Endothelial cell of umbilical vein (primary cell): ENCODE data around the gene GNE. TPM values are rescaled to one million over a fixed set of nuclear protein-coding genes. Genes with fewer than 3 reads are reported as not detected.

ENCODE experiments used
- BruUV-seq: library from RNA; stranded (reverse); fragments of 400-500 nt; replicated peaks from 2 replicates; lab custom pipeline; 2021; lab: Mats Ljungman, UMichigan
- CTCF ChIA-PET: fragments of 300-600, 350-600 bp; sonication (Branson Sonifier 250); formaldehyde crosslinking; loops from one replicate; lab custom pipeline; 2021; ENCODE audit warnings: antibody characterized with exemption, inconsistent platforms; lab: Charles Lee
- POLR2A ChIA-PET: fragments of 300-600, 350-600 bp; sonication (Branson Sonifier 250); formaldehyde crosslinking; loops from one replicate; lab custom pipeline; 2021; ENCODE audit warnings: antibody characterized with exemption, inconsistent platforms; lab: Charles Lee
- DNase-seq: peaks from one replicate; pipeline ENCODE4 v3.0.0-alpha.2; 2011; ENCODE audit warnings: low read depth, low spot score
- FAIRE-seq: peaks from 2 replicates; lab custom pipeline; 2011; peaks lifted over from hg19 to GRCh38; lab: Jason Lieb, UNC
- H2AFZ ChIP-seq: 2 replicates; pipeline ENCODE4 v1.6.0; 2012; ENCODE audit warnings: low read depth, low read length, control low read depth, inconsistent platforms
- H3K27ac ChIP-seq: 2 replicates; pipeline ENCODE4 v1.5.1; 2011; ENCODE audit warnings: low read depth, mild to moderate bottlenecking, control low read depth, low read length, moderate library complexity; ENCODE audit not compliant: insufficient read depth
- H3K27me3 ChIP-seq, 2 experiments: 2 replicates each; pipeline versions ENCODE4 v1.6.0 to v1.6.1; 2011; ENCODE audit warnings: low read length in 2 of 2, mixed read lengths in 1 of 2; ENCODE audit not compliant: control insufficient read depth in 2 of 2, insufficient read depth in 2 of 2
- H3K36me3 ChIP-seq, 2 experiments: 2 replicates in 1 of 2; 3 replicates in 1 of 2; pipeline ENCODE4 v1.5.1; 2011; ENCODE audit warnings: low read length in 2 of 2, mild to moderate bottlenecking in 1 of 2, moderate library complexity in 1 of 2; ENCODE audit not compliant: control insufficient read depth in 2 of 2, insufficient read depth in 2 of 2; ENCODE audit errors: extremely low read depth in 1 of 2
- H3K4me1 ChIP-seq: 3 replicates; pipeline ENCODE4 v1.5.1; 2011; ENCODE audit warnings: mild to moderate bottlenecking, low read length; ENCODE audit not compliant: control insufficient read depth, insufficient read depth; ENCODE audit errors: extremely low read depth
- H3K4me2 ChIP-seq: 2 replicates; pipeline ENCODE4 v1.6.1; 2011; ENCODE audit warnings: low read length, control low read depth, mixed read lengths; ENCODE audit not compliant: insufficient read depth
- H3K4me3 ChIP-seq, 3 experiments: fragments of 200-600 bp in 1 of 3; sonication (generic), shearing (Covaris generic) in 1 of 3; replicated peaks in 1 of 3; 2 replicates each; pipeline ENCODE4 v1.5.1; 2011 to 2016; ENCODE audit warnings: control low read depth in 3 of 3, low read length in 3 of 3, mild to moderate bottlenecking in 2 of 3, inconsistent platforms in 1 of 3, low read depth in 1 of 3, moderate library complexity in 1 of 3; ENCODE audit not compliant: insufficient read depth in 1 of 3
- H3K79me2 ChIP-seq: 2 replicates; pipeline ENCODE4 v1.6.0; 2012; ENCODE audit warnings: low read length, inconsistent platforms; ENCODE audit not compliant: control insufficient read depth, insufficient read depth
- H3K9ac ChIP-seq: replicated peaks from 2 replicates; pipeline ENCODE3; 2011; ENCODE audit warnings: low read length, control low read depth; ENCODE audit not compliant: insufficient read depth; ENCODE audit errors: extremely low read depth
- H3K9me1 ChIP-seq: replicated peaks from 3 replicates; pipeline ENCODE4 v1.6.0; 2011; ENCODE audit warnings: mild to moderate bottlenecking, low read length; ENCODE audit not compliant: control insufficient read depth, insufficient read depth; ENCODE audit errors: extremely low read depth
- H3K9me3 ChIP-seq: replicated peaks from 2 replicates; pipeline ENCODE4 v1.5.1; 2012; ENCODE audit warnings: low read length, inconsistent platforms; ENCODE audit not compliant: control insufficient read depth, insufficient read depth
- H4K20me1 ChIP-seq: replicated peaks from 2 replicates; pipeline ENCODE3; 2011; ENCODE audit warnings: mild to moderate bottlenecking, low read length; ENCODE audit not compliant: control insufficient read depth, insufficient read depth; ENCODE audit errors: extremely low read depth
- EZH2 ChIP-seq: IDR thresholded peaks from 2 replicates; pipeline ENCODE4 v1.6.1; 2012; ENCODE audit warnings: borderline replicate concordance, low read depth, mild to moderate bottlenecking, moderate library complexity, low read length, inconsistent platforms; ENCODE audit not compliant: severe bottlenecking
- GATA2 ChIP-seq: IDR thresholded peaks from 2 replicates; pipeline ENCODE4 v1.7.0; 2011; ENCODE audit warnings: low read depth, mild to moderate bottlenecking, moderate library complexity, mixed read lengths, low read length; ENCODE audit not compliant: insufficient read length, insufficient read depth
- JUN ChIP-seq: IDR thresholded peaks from 2 replicates; pipeline ENCODE4 v1.6.1; 2011; ENCODE audit warnings: borderline replicate concordance, low read depth; ENCODE audit not compliant: insufficient read length, insufficient read depth
- MAX ChIP-seq: IDR thresholded peaks from 2 replicates; pipeline ENCODE4 v1.6.1; 2011; ENCODE audit not compliant: insufficient read depth, insufficient read length
- MYC ChIP-seq: IDR thresholded peaks from one replicate; pipeline ENCODE4 v1.6.1; 2011; ENCODE audit warnings: mild to moderate bottlenecking, low read depth, low read length
- dilution Hi-C: fragments of 300-500 bp; cut with MboI; formaldehyde crosslinking; loops from one replicate; pipeline ENCODE4 v1.15.0; 2019; ENCODE audit warnings: low sequenced_read_pairs; ENCODE audit not compliant: extremely low pct_ligation_motif_present
- intact Hi-C: fragments of 100-400 bp; cut with micrococcal nuclease; formaldehyde crosslinking; loops from one replicate; pipeline ENCODE4 v1.10.0; 2022
- polyA plus RNA-seq, 4 experiments: library from polyadenylated mRNA; depleted of rRNA in 3 of 4; stranded (reverse) in 3 of 4; unstranded in 1 of 4; fragments of >200 nt; gene quantifications; 2 replicates each; pipeline versions ENCODE4 v1.2.1 to v1.2.3, GENCODE V29; 2011 to 2012; ENCODE audit warnings: missing spikeins in 1 of 4
- total RNA-seq: library from RNA; stranded (reverse); gene quantifications from 2 replicates; pipeline ENCODE4 v1.2.3, GENCODE V29; 2021
- TF ChIP-seq, protein P1 (sequence below), 2 donors: IDR thresholded peaks; 1 replicate in 1 of 2; 2 replicates in 1 of 2; pipeline ENCODE4 v1.5.1; 2011; ENCODE audit warnings: low read length in 2 of 2, mild to moderate bottlenecking in 2 of 2, moderate library complexity in 2 of 2, control low read depth in 1 of 2, inconsistent platforms in 1 of 2, low read depth in 1 of 2; ENCODE audit not compliant: insufficient read depth in 1 of 2; ENCODE audit errors: extremely low read depth in 1 of 2

The GNE gene
- total and polyA plus RNA-seq, 2 donors (not counting 3 experiments of a cell fraction or from before 2014, with no cell fraction given), result 8.5 to 11.4 TPM

- dilution Hi-C loops (no loop called here), intact Hi-C loops (no loop called here)
- Histone ChIP-seq H2AFZ (no peak overlapping the region), H3K4me2 (no peak overlapping the region), H4K20me1 (no peaks in the 10 kb centered on the region), H3K4me1 (peaks cover 2% of the 10 kb centered on the region), H3K4me3 (no peak overlapping the region), H3K36me3 (no peaks in the 10 kb centered on the region), H3K79me2 (no peaks in the 10 kb centered on the region), H3K27me3 (no peaks in the 10 kb centered on the region), H3K9me3 (no peaks in the 10 kb centered on the region), H3K27ac (no peak overlapping the region), H3K9ac (no peak overlapping the region), H3K9me1 (no peaks in the 10 kb centered on the region)
- ChIA-PET POLR2A (no interaction called here), CTCF (interaction anchor here (0.8 to 8.4 kb wide), 6 partner anchors 20 to 267 kb away, joined by 3 to 189 read pairs (median 20); partner anchors contain the start of gene OR2S2)
- TF ChIP-seq, protein P1, sequence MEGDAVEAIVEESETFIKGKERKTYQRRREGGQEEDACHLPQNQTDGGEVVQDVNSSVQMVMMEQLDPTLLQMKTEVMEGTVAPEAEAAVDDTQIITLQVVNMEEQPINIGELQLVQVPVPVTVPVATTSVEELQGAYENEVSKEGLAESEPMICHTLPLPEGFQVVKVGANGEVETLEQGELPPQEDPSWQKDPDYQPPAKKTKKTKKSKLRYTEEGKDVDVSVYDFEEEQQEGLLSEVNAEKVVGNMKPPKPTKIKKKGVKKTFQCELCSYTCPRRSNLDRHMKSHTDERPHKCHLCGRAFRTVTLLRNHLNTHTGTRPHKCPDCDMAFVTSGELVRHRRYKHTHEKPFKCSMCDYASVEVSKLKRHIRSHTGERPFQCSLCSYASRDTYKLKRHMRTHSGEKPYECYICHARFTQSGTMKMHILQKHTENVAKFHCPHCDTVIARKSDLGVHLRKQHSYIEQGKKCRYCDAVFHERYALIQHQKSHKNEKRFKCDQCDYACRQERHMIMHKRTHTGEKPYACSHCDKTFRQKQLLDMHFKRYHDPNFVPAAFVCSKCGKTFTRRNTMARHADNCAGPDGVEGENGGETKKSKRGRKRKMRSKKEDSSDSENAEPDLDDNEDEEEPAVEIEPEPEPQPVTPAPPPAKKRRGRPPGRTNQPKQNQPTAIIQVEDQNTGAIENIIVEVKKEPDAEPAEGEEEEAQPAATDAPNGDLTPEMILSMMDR (IDR thresholded peaks at IDR 0.05; ENCODE audit: extremely low read depth in 1 of 2, insufficient read depth in 1 of 2, low read depth in 1 of 2, low read length in 2 of 2), result no peak
- TF ChIP-seq MAX (no peak), MYC (no peak), GATA2 (no peak)
- DNase-seq (no peak), FAIRE-seq (no peak)
- BruUV-seq, result no TSS peak
Measured at GRCh38 chr9:36169708-36170107, 88.5 kb downstream of the GNE start.

GRCh38 chr9:36169166-36169565 lies 89.1 kb downstream of the GNE start, which contains the start of gene CCIN:
Gene CCIN (plus strand): TSS chr9:36169388. CDS start chr9:36169503, 115 bp downstream.
- Histone ChIP-seq H3K4me2 (no peak within 1 kb of the TSS), H3K27me3 (no peaks in the 10 kb centered on the region), H4K20me1 (no peaks in the 10 kb centered on the region), H2AFZ (no peak within 1 kb of the TSS), H3K9me1 (no peaks in the 10 kb centered on the region), H3K9ac (no peak within 1 kb of the TSS), H3K4me3 (no peak within 1 kb of the TSS), H3K36me3 (no peaks in the 10 kb centered on the region), H3K79me2 (no peaks in the 10 kb centered on the region), H3K9me3 (no peaks in the 10 kb centered on the region), H3K4me1 (peaks cover 2% of the 10 kb centered on the region), H3K27ac (no peak within 1 kb of the TSS)
- CTCF ChIA-PET, result interaction anchor here (0.7 to 8.4 kb wide), 7 partner anchors 20 to 266 kb away, joined by 3 to 189 read pairs (median 5); partner anchors contain the start of gene OR2S2
- FAIRE-seq, result no peak
- DNase-seq, result no peak
- intact Hi-C loops, result no loop called here
- BruUV-seq, result no TSS peak
- dilution Hi-C loops, result no loop called here
- POLR2A ChIA-PET, result no interaction called here
- TF ChIP-seq EZH2 (no peak), MAX (no peak), JUN (peak; percentile 19)
